Loucy (cell line): ENCODE measurements around the gene UNC119B.

Experiments used
- H2AFZ ChIP-seq: fragments of 200-600 bp; sonication (generic); 2 replicates; pipeline ENCODE4 v1.6.0; 2016; ENCODE audit warnings: antibody characterized with exemption, mild to moderate bottlenecking, low read length, moderate library complexity
- H3F3A ChIP-seq: fragments of 200-600 bp; 2 replicates; pipeline ENCODE4 v1.6.0; 2016; ENCODE audit warnings: antibody characterized with exemption, low read depth, mild to moderate bottlenecking
- H3K27me3 ChIP-seq: fragments of 200-600 bp; sonication (generic); 2 replicates; pipeline ENCODE4 v1.6.1; 2014; ENCODE audit warnings: low read length, mild to moderate bottlenecking; ENCODE audit not compliant: insufficient read depth, poor library complexity, severe bottlenecking
- H3K36me3 ChIP-seq: fragments of 200-600 bp; sonication (generic); 2 replicates; pipeline ENCODE4 v1.6.1; 2016; ENCODE audit warnings: low read length; ENCODE audit not compliant: insufficient read depth
- H3K4me1 ChIP-seq: fragments of 200-600 bp; sonication (generic); 2 replicates; pipeline ENCODE4 v1.5.1; 2014; ENCODE audit warnings: low read length, mild to moderate bottlenecking; ENCODE audit not compliant: insufficient read depth, poor library complexity, severe bottlenecking
- H3K4me2 ChIP-seq: fragments of 200-600 bp; sonication (generic); 2 replicates; pipeline ENCODE4 v1.6.0; 2014; ENCODE audit warnings: antibody characterized with exemption, low read length, low read depth, mild to moderate bottlenecking; ENCODE audit not compliant: poor library complexity, severe bottlenecking
- H3K4me3 ChIP-seq: fragments of 200-600 bp; sonication (generic); 2 replicates; pipeline ENCODE4 v1.5.1; 2014; ENCODE audit warnings: low read length, mild to moderate bottlenecking, mixed read lengths; ENCODE audit not compliant: poor library complexity, severe bottlenecking
- H3K79me2 ChIP-seq: fragments of 200-600 bp; sonication (generic); 2 replicates; pipeline ENCODE4 v1.6.1; 2014; ENCODE audit warnings: low read length; ENCODE audit not compliant: insufficient read depth
- H3K9ac ChIP-seq: fragments of 200-600 bp; sonication (generic); 2 replicates; pipeline ENCODE4 v1.6.0; 2014; ENCODE audit warnings: mild to moderate bottlenecking, low read depth, low read length, moderate library complexity; ENCODE audit not compliant: poor library complexity, severe bottlenecking
- H3K9me2 ChIP-seq: fragments of 200-600 bp; sonication (generic); replicated peaks from 2 replicates; pipeline ENCODE4 v1.6.1; 2016; ENCODE audit warnings: low read depth, low read length, mixed read lengths
- H3K9me3 ChIP-seq: fragments of 200-600 bp; sonication (generic); 2 replicates; pipeline ENCODE4 v1.6.1; 2014; ENCODE audit warnings: mild to moderate bottlenecking, antibody characterized with exemption, low read length, low read depth; ENCODE audit not compliant: insufficient read depth
- H4K20me1 ChIP-seq: fragments of 200-600 bp; sonication (generic); 2 replicates; pipeline ENCODE4 v1.6.0; 2014; ENCODE audit warnings: antibody characterized with exemption, low read length, mild to moderate bottlenecking; ENCODE audit not compliant: insufficient read depth, poor library complexity, severe bottlenecking
- CTCF ChIP-seq: fragments of 200-600 bp; sonication (generic); conservative IDR thresholded peaks from 2 replicates; pipeline ENCODE4 v1.5.1; 2014; ENCODE audit warnings: mild to moderate bottlenecking, antibody characterized with exemption, low read length
- EZH2phosphoT487 ChIP-seq: fragments of 200-600 bp; IDR thresholded peaks from 2 replicates; pipeline ENCODE4 v1.6.1; 2018; ENCODE audit warnings: antibody characterized with exemption, mild to moderate bottlenecking, moderate library complexity, borderline replicate concordance

Gene UNC119B

GRCh38 chr12:120720987-120721801 is 10.9 kb downstream of the UNC119B start:
- no peak overlapping the region for H3K4me2 ChIP-seq
- H3K4me3 ChIP-seq = no peak overlapping the region
- no peaks in the 10 kb centered on the region for H4K20me1 ChIP-seq
- H3K79me2 ChIP-seq = no peaks in the 10 kb centered on the region
- no peak for TF ChIP-seq EZH2phosphoT487
- no peak for TF ChIP-seq CTCF
- H3K27me3 ChIP-seq = no peaks in the 10 kb centered on the region
- no peaks in the 10 kb centered on the region for H3F3A ChIP-seq
- H3K9me3 ChIP-seq = no peaks in the 10 kb centered on the region
- H3K36me3 ChIP-seq = peaks cover 13% of the 10 kb centered on the region; the same call in 1 of the 2 replicates
- H3K9me2 ChIP-seq = no peaks in the 10 kb centered on the region
- H3K9ac ChIP-seq = no peak overlapping the region
- H3K4me1 ChIP-seq = peaks cover 13% of the 10 kb centered on the region
- no peak overlapping the region for H2AFZ ChIP-seq

- Histone ChIP-seq H3K4me3 (no peak overlapping the region), H3K79me2 (no peaks in the 10 kb centered on the region; the same call in 1 of the 2 replicates), H3K4me1 (peaks cover 20% of the 10 kb centered on the region), H3K9ac (no peak overlapping the region), H4K20me1 (no peaks in the 10 kb centered on the region), H3K9me3 (no peaks in the 10 kb centered on the region), H2AFZ (no peak overlapping the region), H3K4me2 (no peak overlapping the region), H3K36me3 (peaks cover 6% of the 10 kb centered on the region; the same call in 1 of the 2 replicates), H3F3A (no peaks in the 10 kb centered on the region), H3K9me2 (no peaks in the 10 kb centered on the region), H3K27me3 (no peaks in the 10 kb centered on the region)
- no peak for TF ChIP-seq EZH2phosphoT487
- no peak for TF ChIP-seq CTCF
These were observed 11.6 kb downstream of the UNC119B start for GRCh38 chr12:120721866-120722265.

GRCh38 chr12:120722784-120723183 is 12.5 kb downstream of the UNC119B start:
- Histone ChIP-seq H4K20me1 (no peaks in the 10 kb centered on the region), H3K36me3 (peaks cover 3% of the 10 kb centered on the region; the same call in 1 of the 2 replicates), H3K9ac (no peak overlapping the region), H3K4me3 (no peak overlapping the region), H3K4me2 (no peak overlapping the region), H2AFZ (no peak overlapping the region), H3K79me2 (no peaks in the 10 kb centered on the region; the same call in 1 of the 2 replicates), H3F3A (no peaks in the 10 kb centered on the region), H3K27me3 (no peaks in the 10 kb centered on the region), H3K9me2 (no peaks in the 10 kb centered on the region), H3K4me1 (peaks cover 22% of the 10 kb centered on the region), H3K9me3 (no peaks in the 10 kb centered on the region)
- TF ChIP-seq CTCF (no peak), EZH2phosphoT487 (no peak)
